Testis (tissue), 2 donors: ENCODE measurements around the gene MAST3.

Source experiments
- POLR2A ChIP-seq: fragments of 450-650 bp; IDR thresholded peaks from one replicate; pipeline ENCODE4 v1.6.1; 2017; ENCODE audit warnings: antibody characterized with exemption, mild to moderate bottlenecking, moderate library complexity
- TF ChIP-seq, protein P1 (sequence below), 3 experiments: fragments of 450-650 bp in 2 of 3; fragments of 200-600 bp in 1 of 3; sonication (generic) in 1 of 3; IDR thresholded peaks; one replicate each; pipeline ENCODE4 v1.5.1; 2016 to 2019; ENCODE audit warnings: antibody characterized with exemption in 3 of 3, mild to moderate bottlenecking in 2 of 3, moderate library complexity in 1 of 3

DNA sequence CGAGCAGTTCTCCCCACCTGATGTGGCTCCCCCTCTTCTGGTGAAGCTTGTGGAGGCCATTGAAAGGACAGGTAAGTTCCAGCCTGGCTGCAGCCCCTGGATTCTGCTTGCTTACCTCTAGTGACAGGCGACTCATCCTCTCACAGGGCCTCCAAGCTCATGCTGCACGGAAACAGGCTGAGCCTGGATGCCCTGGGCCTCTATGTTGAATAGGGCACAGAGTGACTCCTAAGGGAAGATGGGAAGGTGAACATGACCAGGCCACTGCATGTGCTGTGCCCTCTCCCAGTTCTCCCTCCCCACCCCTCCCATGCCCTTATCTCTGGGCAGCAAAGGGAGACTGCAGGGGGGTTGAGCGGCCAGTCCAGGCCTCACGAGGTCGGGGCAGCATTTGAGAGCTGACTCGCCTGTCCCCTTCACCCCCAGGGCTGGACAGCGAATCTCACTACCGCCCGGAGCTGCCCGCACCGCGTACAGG, 63.0 kb downstream of the MAST3 start:
- no peak for TF ChIP-seq POLR2A
- TF ChIP-seq, protein P1, sequence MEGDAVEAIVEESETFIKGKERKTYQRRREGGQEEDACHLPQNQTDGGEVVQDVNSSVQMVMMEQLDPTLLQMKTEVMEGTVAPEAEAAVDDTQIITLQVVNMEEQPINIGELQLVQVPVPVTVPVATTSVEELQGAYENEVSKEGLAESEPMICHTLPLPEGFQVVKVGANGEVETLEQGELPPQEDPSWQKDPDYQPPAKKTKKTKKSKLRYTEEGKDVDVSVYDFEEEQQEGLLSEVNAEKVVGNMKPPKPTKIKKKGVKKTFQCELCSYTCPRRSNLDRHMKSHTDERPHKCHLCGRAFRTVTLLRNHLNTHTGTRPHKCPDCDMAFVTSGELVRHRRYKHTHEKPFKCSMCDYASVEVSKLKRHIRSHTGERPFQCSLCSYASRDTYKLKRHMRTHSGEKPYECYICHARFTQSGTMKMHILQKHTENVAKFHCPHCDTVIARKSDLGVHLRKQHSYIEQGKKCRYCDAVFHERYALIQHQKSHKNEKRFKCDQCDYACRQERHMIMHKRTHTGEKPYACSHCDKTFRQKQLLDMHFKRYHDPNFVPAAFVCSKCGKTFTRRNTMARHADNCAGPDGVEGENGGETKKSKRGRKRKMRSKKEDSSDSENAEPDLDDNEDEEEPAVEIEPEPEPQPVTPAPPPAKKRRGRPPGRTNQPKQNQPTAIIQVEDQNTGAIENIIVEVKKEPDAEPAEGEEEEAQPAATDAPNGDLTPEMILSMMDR (IDR thresholded peaks at IDR 0.05) = no peak
